Colon (tissue), 2 donors: ENCODE results near the gene ERCC8.

Experiments
- FAIRE-seq: peaks from 2 replicates; lab custom pipeline; 2012; peaks lifted over from hg19 to GRCh38; lab: Jason Lieb, UNC
- donor health status: control.
- donor health status: control.

The ERCC8 gene

GRCh38 chr5:60835554-60835953 lies 109.3 kb downstream of the ERCC8 start:
- FAIRE-seq = no peak

- no peak for FAIRE-seq
Observed at GRCh38 chr5:60833520-60833919, 111.3 kb downstream of the ERCC8 start.

- FAIRE-seq = no peak
Observed at GRCh38 chr5:60830581-60831127, 114.2 kb downstream of the ERCC8 start.

GRCh38 chr5:60829490-60830266 lies 115.2 kb downstream of the ERCC8 start:
- FAIRE-seq = no peak

GRCh38 chr5:60827201-60827600 lies 117.7 kb downstream of the ERCC8 start:
- no peak for FAIRE-seq

- no peak for FAIRE-seq
Observed at GRCh38 chr5:60826653-60827052, 118.2 kb downstream of the ERCC8 start.
